ENCODE results near the gene HELZ2. TPM values are rescaled to one million over a fixed set of nuclear protein-coding genes. Genes with fewer than 3 reads are reported as not detected.

The HELZ2 gene
- total RNA-seq, 1 donor from 2014 or later: 12.1 TPM

- no peak for DNase-seq (ENCODE audit: low spot score)
- intact Hi-C loops (cut with DNase I): no loop called here
Observed at GRCh38 chr20:63544241-63544957, 29.6 kb downstream of the HELZ2 start.

- intact Hi-C loops (cut with DNase I): no loop called here
- DNase-seq (ENCODE audit: low spot score): no peak
Observed at GRCh38 chr20:63543733-63544132, 30.3 kb downstream of the HELZ2 start.

GRCh38 chr20:63543131-63543530, 30.9 kb downstream of the HELZ2 start:
- intact Hi-C loops (cut with DNase I): no loop called here

GRCh38 chr20:63542696-63543095, 31.3 kb downstream of the HELZ2 start:
- intact Hi-C loops (cut with DNase I): no loop called here
- no peak for DNase-seq (ENCODE audit: low spot score)

More at GRCh38 chr20:63543131-63543530, 30.9 kb downstream of the HELZ2 start:
- DNase-seq (ENCODE audit: low spot score): no peak

- intact Hi-C loops (cut with DNase I): no loop called here
- DNase-seq (ENCODE audit: low spot score): no peak
Observed at GRCh38 chr20:63542031-63542559, 31.9 kb downstream of the HELZ2 start.

- intact Hi-C loops (cut with DNase I): no loop called here
- no peak for DNase-seq (ENCODE audit: low spot score)
Observed at GRCh38 chr20:63541371-63541770, 32.7 kb downstream of the HELZ2 start.

- intact Hi-C loops (cut with DNase I): no loop called here
- no peak for DNase-seq (ENCODE audit: low spot score)
Observed at GRCh38 chr20:63540417-63541186, 33.4 kb downstream of the HELZ2 start.

- DNase-seq (ENCODE audit: low spot score): no peak
- intact Hi-C loops (cut with DNase I): loop anchor here (5.0 to 10.0 kb wide), 3 partner anchors 73 to 583 kb away; partner anchors contain the start of genes ABHD16B and TPD52L2
Observed at GRCh38 chr20:63539441-63540370, 34.3 kb downstream of the HELZ2 start.

GRCh38 chr20:63539092-63539430, 35.0 kb downstream of the HELZ2 start:
- intact Hi-C loops (cut with DNase I): loop anchor here (5.0 to 10.0 kb wide), 3 partner anchors 73 to 583 kb away; partner anchors contain the start of genes ABHD16B and TPD52L2
- DNase-seq (ENCODE audit: low spot score): no peak

GRCh38 chr20:63538204-63539091, 35.6 kb downstream of the HELZ2 start:
- intact Hi-C loops (cut with DNase I): loop anchor here (5.0 to 10.0 kb wide), 3 partner anchors 74 to 584 kb away; partner anchors contain the start of genes ABHD16B and TPD52L2
- DNase-seq (ENCODE audit: low spot score): no peak

GRCh38 chr20:63537525-63538203, 36.4 kb downstream of the HELZ2 start:
- peak; percentile 93 for DNase-seq (ENCODE audit: low spot score)
- intact Hi-C loops (cut with DNase I): loop anchor here (2.0 to 10.0 kb wide), 4 partner anchors 75 to 585 kb away; partner anchors contain the start of genes ABHD16B and TPD52L2

- intact Hi-C loops (cut with DNase I): loop anchor here (2.0 to 10.0 kb wide), 4 partner anchors 75 to 585 kb away; partner anchors contain the start of genes ABHD16B and TPD52L2
- DNase-seq (ENCODE audit: low spot score): no peak
Observed at GRCh38 chr20:63536997-63537524, 37.0 kb downstream of the HELZ2 start, which contains the start of gene PTK6. PTK6 (minus strand) TSS chr20:63537376; CDS start chr20:63537314, 62 bp downstream.

GRCh38 chr20:63536241-63536977, 37.6 kb downstream of the HELZ2 start:
- DNase-seq (ENCODE audit: low spot score): no peak
- intact Hi-C loops (cut with DNase I): loop anchor here (2.0 to 10.0 kb wide), 4 partner anchors 76 to 586 kb away; partner anchors contain the start of genes ABHD16B and TPD52L2

- intact Hi-C loops (cut with DNase I): loop anchor here (5.0 to 10.0 kb wide), 3 partner anchors 77 to 587 kb away; partner anchors contain the start of genes ABHD16B and TPD52L2
- no peak for DNase-seq (ENCODE audit: low spot score)
Observed at GRCh38 chr20:63534831-63535651, 39.0 kb downstream of the HELZ2 start.

GRCh38 chr20:63534427-63534830, 39.6 kb downstream of the HELZ2 start:
- no peak for DNase-seq (ENCODE audit: low spot score)

More at GRCh38 chr20:63534427-63534830, 39.6 kb downstream of the HELZ2 start:
- intact Hi-C loops (cut with DNase I): loop anchor here (10.0 kb wide), 1 partner anchor 330 kb away; the partner anchor contains the start of genes ABHD16B and TPD52L2
